ENCODE measurements around the gene CNN2.

CNN2 gene

DNA sequence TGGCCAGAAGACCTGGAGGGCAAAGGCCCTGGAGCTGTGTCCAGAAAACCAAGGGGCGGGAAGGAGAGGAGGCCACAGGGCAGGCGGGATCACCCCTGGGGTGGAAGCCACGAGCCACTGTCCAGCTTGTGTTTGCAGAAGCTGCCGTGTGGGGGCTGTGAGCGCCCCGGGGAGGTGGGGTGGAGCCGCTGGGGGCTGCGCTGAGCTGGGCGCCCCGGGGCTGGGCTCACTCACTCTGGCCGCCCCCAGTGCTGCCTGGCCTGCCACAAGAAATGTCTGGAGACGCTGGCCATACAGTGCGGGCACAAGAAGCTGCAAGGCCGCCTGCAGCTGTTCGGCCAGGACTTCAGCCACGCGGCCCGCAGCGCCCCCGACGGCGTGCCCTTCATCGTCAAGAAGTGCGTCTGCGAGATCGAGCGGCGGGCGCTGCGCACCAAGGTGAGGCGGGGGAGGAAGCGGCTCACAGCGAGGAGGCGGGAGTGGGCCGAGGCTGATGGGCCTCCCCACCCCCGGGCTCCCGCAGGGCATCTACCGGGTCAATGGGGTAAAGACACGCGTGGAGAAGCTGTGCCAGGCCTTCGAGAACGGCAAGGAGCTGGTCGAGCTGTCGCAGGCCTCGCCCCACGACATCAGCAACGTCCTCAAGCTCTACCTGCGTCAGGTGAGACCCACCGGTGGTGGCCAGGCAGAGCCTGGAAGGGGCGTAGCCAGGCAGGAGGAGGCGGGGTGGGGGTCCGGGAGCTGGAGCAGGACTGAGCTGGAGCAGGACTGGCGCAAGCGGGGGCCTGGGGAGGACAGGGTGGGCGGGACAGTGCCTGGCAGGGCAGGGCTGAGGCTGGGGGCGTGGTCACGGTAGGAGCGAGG is 55.1 kb downstream of the CNN2 start:
- DNase-seq (ENCODE audit: low read depth): no peak

DNA sequence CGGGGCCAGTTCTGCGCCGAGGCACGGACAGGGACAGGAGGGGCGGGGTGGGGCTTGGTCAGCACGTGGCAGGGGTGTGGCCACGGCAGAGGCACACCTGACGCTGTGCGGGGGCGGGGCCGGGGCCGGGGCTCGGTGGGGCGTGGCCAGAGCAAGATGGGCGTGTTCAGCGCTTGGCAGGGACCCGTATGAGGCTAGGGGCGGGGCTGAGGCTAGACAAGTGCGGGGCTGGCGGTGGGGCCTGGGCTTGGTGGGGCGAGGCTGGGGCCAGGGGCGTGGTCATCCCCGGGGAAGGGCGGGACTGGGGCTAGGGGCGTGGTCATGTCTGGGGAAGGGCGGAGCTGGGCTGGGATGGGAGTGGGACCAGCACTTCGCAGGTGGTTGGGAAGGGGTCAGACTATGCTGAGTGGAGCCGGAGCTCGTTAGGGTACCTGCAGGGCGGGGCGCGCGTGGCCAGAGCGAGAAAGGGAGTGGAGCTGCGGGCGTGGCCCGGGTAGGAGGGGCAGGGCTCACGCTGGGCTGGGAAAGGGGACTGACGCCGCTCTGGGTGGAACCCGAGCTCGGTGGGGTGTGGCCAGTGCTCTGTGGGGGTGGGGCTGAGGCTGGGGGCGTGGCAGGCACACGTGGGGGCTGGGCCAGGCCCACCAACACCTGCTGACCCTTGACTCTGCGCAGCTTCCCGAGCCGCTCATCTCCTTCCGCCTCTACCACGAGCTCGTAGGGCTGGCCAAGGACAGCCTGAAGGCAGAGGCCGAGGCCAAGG is 55.9 kb downstream of the CNN2 start:
- DNase-seq (ENCODE audit: low read depth): peak; percentile 59

DNA sequence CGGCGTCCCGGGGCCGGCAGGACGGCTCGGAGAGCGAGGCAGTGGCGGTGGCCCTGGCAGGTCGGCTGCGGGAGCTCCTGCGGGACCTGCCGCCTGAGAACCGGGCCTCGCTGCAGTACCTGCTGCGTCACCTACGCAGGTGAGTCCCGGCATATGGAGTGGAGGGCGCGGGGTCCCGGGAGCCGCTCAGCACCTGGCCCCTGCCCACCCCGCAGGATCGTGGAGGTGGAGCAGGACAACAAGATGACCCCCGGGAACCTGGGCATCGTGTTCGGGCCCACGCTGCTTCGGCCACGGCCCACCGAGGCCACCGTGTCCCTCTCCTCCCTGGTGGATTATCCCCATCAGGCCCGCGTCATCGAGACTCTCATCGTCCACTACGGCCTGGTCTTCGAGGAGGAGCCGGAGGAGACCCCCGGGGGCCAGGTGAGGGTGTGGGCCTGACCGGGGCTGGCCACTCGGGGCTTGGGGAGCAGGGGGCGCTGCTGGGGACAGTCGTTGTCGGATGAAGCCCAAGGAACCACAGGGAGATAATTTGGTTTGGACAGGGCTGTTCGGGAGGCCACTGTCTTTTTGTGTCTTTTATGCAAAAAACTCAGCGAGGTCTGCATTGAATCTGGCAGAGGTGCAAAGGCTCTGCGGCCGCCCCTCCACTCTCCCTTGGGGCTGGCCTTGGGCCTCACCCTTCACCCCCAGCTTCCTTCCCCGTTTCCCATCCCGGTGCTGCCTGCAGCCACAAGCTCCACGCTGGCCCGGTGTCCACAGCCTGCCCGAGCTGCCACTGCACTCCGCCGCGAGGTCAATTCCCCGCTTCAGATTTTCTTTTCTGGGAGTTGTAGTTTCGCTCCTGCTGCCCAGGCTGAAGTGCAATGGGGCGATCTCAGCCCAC is 56.8 kb downstream of the CNN2 start:
- no peak for DNase-seq (ENCODE audit: low read depth)

DNA sequence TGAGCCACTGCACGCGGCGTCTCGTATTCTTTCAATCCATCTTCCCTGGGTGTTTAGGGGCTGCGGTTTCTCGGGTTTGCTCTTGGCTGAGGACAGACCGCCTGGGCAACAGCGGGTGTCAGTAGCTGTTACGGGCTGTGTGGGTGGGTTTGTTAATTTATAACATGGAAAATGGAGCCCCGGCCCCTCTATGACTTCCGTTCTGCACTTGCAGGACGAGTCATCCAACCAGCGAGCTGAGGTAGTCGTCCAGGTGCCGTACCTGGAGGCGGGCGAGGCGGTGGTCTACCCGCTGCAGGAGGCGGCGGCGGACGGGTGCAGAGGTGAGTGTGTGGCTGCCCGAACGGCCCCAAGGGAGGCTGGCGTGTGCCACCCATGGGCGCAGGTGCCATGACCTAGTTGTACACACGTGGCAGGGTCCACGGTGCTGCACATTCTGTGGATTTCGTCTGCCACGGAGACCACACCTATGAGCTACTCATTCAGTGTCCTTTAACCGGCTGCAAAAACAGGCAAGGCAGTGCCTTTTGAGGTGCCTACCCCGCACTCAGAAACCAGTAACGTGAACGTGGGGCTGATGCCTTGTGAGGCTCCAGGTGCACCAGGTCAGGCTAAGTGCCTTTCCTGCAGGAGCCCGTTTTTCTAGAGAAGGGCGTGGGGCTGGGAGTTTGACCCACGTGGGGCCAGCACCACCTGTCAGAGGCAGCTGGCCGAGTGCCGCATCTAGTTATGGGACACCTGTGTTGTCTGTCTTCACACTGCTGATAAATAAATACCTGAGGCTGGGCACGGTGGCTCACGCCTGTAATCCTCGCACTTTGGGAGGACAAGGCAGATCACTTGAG is 57.8 kb downstream of the CNN2 start:
- no peak for DNase-seq (ENCODE audit: low read depth)

DNA sequence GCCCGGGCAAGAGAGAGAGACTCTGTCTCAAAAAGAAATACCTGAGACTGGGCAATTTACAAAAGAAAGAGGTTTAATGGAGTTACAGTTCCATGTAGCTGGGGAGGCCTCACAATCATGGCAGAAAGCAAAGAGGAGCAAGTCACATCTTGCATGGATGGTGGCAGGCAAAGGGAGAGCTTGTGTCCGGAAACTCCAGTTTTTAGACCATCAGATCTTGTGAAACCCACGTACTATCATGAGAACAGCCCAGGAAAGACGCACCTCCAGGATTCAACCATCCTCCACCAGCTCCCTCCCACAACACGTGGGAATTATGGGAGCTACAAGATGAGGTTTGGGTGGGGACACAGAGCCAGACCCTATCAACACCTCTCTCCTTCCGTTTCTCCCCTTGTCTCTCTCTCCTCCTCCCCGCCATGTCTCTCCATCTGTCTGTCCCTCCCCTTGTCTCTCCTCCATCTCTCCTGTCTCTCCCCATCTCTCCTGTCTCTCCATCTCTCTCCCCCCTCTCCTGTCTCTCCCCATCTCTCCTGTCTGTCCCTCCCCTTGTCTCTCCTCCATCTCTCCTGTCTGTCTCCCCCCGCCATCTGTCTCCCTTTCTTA is 58.7 kb downstream of the CNN2 start:
- DNase-seq (ENCODE audit: low read depth): no peak

DNA sequence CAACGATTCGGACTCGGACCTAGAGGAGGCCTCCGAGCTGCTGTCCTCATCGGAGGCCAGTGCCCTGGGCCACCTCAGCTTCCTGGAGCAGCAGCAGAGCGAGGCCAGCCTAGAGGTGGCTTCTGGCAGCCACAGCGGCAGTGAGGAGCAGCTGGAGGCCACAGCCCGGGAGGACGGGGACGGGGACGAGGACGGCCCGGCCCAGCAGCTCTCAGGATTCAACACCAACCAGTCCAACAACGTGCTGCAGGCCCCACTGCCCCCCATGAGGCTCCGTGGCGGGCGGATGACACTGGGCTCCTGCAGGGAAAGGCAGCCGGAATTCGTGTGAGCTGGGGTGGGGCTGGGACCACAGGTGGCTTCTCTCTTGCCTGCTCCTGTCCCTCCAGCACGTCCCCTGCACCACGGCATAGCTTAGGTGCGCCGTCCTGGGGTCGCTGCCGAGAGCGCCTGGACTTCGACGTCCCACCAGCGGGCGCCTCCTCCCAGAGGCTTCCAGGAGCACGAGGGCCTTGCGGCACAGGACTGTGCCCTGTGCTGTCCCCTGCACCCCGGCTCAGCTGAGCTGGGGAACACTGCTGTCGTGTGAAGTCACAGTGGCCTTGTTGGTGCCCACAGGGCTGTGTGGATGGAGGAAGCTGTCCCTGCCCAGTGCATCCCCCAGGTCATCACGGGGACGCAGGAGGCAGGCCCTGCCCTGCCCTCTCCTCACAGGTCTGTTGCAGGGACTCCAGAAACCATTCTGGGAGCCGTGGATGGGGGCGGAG is 59.5 kb downstream of the CNN2 start:
- DNase-seq (ENCODE audit: low read depth): no peak

DNA sequence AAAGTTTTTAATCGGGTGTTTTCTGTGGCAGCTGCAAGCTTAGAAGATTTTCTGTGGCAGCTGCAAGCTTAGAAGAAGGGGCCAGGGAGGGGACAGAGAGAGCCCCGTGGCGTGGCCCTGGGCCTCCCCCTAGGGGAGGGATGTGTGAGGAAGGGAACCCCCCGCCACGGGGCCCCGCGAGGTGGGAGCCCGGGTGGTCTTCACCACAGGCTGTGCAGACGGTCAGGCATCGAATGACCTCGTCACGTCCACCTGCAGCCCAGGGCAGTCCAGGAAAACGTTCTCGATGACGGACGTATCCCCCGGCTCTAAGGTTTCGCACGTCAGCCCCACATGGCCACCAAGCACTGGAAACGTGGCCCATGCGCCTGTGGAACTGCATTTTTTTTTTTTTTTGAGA is 60.2 kb downstream of the CNN2 start:
- DNase-seq (ENCODE audit: low read depth): no peak

DNA sequence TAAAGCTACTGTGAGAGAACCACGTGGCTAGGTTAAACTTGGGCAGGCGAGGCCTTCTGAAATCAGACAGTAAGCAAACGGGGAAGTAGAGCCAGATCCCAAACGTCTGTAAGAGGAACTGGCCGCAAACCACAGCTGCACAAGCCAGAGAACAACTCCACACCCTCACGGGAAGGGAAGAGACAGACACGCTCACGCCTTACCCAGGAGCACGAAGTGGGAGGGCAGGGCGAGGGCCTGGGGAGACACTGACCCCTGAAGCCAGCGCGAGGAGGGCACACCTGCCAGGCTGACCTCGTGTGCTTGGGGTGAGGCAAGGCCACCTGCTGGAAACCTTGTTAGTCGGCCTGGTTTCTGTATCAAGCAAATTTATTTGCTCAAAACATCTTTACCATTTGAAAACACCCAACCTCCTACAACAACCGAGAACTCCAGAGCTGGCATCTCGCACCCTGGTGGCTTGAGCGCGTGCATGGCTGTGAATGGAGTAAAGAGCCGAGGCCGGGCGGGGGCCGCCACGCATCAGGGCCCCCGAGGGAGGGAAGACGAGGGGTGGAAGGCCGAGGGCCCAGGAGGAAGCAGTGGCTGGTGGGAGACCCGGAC is 61.5 kb downstream of the CNN2 start:
- DNase-seq (ENCODE audit: low read depth): no peak

DNA sequence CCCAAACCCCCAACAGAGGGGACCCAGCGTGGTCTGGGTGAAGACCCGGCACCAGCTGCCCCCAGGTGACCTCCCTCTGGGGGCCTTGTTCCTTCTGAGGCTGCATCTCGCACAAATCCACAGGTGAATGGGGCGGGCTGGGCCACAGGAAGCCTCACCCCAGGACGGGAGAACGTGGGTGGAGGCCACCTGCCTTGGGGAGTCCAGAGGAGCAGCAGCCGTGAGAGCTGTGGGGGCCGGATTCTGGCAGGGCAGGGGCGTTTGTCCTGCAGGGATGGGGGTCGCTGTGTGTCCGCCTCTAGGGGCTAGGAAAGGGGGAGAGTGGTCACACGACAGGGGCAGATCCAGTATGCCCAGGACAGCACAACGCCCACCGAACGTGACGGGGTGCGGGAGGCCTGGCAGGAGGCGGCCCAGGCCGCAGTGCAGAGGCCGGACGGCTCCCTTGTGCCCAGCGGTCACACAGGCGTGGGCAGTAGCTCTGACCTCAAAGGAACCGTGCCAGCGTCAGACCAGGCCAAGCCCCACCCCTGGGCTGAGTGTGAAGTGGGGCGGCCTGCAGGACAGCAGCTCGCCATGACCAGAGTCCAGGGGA is 62.1 kb downstream of the CNN2 start:
- no peak for DNase-seq (ENCODE audit: low read depth)

All from stimulated activated CD8-positive, alpha-beta memory T cell treated with anti-CD3 and anti-CD28 coated beads, Interleukin-15, amount 100 ng/mL, for 1 hour (primary cell).